CD4-positive, alpha-beta memory T cell (primary cell): Measurements from ENCODE around the gene OTOR. TPM values are rescaled to one million over a fixed set of nuclear protein-coding genes. Genes with fewer than 3 reads are reported as not detected.

ENCODE experiments used
- CTCF ChIA-PET: fragments of 350-600 bp; sonication (Branson Sonifier 250); formaldehyde crosslinking; loops from one replicate; lab custom pipeline; 2021; ENCODE audit warnings: inconsistent platforms; ENCODE audit not compliant: partially characterized antibody; lab: Charles Lee
- POLR2A ChIA-PET: fragments of 350-600 bp; sonication (Branson Sonifier 250); formaldehyde crosslinking; loops from one replicate; lab custom pipeline; 2021; ENCODE audit not compliant: partially characterized antibody; lab: Charles Lee
- DNase-seq, 5 donors: peaks; one replicate each; pipeline versions ENCODE4 v3.0.0 to v3.0.0-alpha.2; 2020 to 2022; ENCODE audit warnings: mixed read lengths in 1 of 5
- H3K27ac ChIP-seq: one replicate; pipeline ENCODE4 v1.7.0; 2013; ENCODE audit warnings: low read depth, low read length
- H3K27me3 ChIP-seq: 2 replicates; pipeline ENCODE4 v1.7.0; 2013; ENCODE audit warnings: mild to moderate bottlenecking, low read length, moderate library complexity; ENCODE audit not compliant: insufficient read depth
- H3K36me3 ChIP-seq: 2 replicates; pipeline ENCODE4 v1.7.0; 2013; ENCODE audit warnings: mild to moderate bottlenecking, low read length, moderate library complexity; ENCODE audit not compliant: insufficient read depth
- H3K4me1 ChIP-seq: 2 replicates; pipeline ENCODE4 v1.7.0; 2013; ENCODE audit warnings: mild to moderate bottlenecking, low read length, moderate library complexity; ENCODE audit not compliant: insufficient read depth
- H3K4me3 ChIP-seq, 2 donors: one replicate each; pipeline ENCODE4 v1.7.0; 2013; ENCODE audit warnings: low read length in 2 of 2, mild to moderate bottlenecking in 1 of 2
- H3K9me3 ChIP-seq, 2 donors: one replicate each; pipeline ENCODE4 v1.7.0; 2013; ENCODE audit warnings: low read length in 2 of 2, control low read depth in 1 of 2; ENCODE audit not compliant: control insufficient read depth in 1 of 2
- H3K27ac Mint-ChIP-seq, 7 donors: one replicate each; pipeline ENCODE4 v1.8.0; 2020 to 2021; ENCODE audit warnings: mixed read lengths in 7 of 7, mild to moderate bottlenecking in 6 of 7, inconsistent platforms in 3 of 7, moderate library complexity in 3 of 7
- H3K27me3 Mint-ChIP-seq, 2 donors: one replicate each; pipeline ENCODE4 v1.8.0; 2020 to 2021; ENCODE audit warnings: mixed read lengths in 2 of 2
- H3K36me3 Mint-ChIP-seq, 2 donors: one replicate each; pipeline ENCODE4 v1.8.0; 2020 to 2021; ENCODE audit warnings: mixed read lengths in 2 of 2, inconsistent platforms in 1 of 2, mild to moderate bottlenecking in 1 of 2
- H3K4me1 Mint-ChIP-seq, 4 donors: one replicate each; pipeline ENCODE4 v1.8.0; 2020 to 2021; ENCODE audit warnings: mixed read lengths in 4 of 4, mild to moderate bottlenecking in 1 of 4
- H3K4me3 Mint-ChIP-seq, 8 donors: one replicate each; pipeline ENCODE4 v1.8.0; 2020 to 2021; ENCODE audit warnings: mixed read lengths in 8 of 8, mild to moderate bottlenecking in 7 of 8, moderate library complexity in 6 of 8, inconsistent platforms in 3 of 8
- H3K9me3 Mint-ChIP-seq, 8 donors: one replicate each; pipeline ENCODE4 v1.8.0; 2020 to 2021; ENCODE audit warnings: mixed read lengths in 8 of 8, mild to moderate bottlenecking in 5 of 8, inconsistent platforms in 3 of 8, moderate library complexity in 1 of 8
- intact Hi-C: fragments of 100-400 bp; cut with micrococcal nuclease; formaldehyde crosslinking; loops from one replicate; pipeline ENCODE4 v1.15.1; 2023
- polyA plus RNA-seq, 2 donors: library from polyadenylated mRNA; unstranded; fragments of 300-500 nt; fragmentation: Illumina TruSeq; gene quantifications; one replicate each; pipeline ENCODE4 v1.2.3, GENCODE V29; 2021
- total RNA-seq, 2 experiments: library from RNA; stranded (reverse); gene quantifications; one replicate each; pipeline ENCODE4 v1.2.3, GENCODE V29; 2021

Gene OTOR
- total and polyA plus RNA-seq, 4 experiments from 2014 or later: not detected

DNA sequence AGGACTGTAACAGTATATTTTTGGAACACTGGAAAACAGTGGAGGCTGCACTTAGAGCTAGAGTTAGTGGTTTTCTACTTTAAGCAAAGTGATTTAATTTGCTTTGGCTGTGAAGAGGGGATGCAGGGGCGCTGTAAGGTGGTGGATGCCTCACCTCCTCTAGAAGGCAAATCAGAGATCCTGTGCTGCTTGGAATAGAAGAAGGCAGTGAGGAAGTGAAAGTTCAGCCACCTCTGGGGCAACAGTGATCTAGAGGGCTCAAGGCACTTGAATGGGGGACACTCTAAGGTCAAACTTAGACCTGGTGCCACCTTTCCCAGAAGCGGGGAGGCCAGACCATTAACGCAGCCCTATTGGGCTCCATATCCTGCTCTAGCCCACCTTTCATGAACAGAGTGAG is 37.4 kb upstream of the OTOR start:
- H3K27ac ChIP-seq: no peak overlapping the region
- H3K4me3 ChIP-seq: no peak overlapping the region
- Mint-ChIP-seq H3K36me3 (no peaks in the 10 kb centered on the region), H3K27ac (no peak overlapping the region), H3K4me1 (peaks cover 23 to 37% (median 31%) of the 10 kb centered on the region in 4 donors), H3K9me3 (no peaks in the 10 kb centered on the region), H3K4me3 (peak overlapping the region in 1 of 8 donors; percentile 43), H3K27me3 (peaks cover 3% of the 10 kb centered on the region in 2 donors)
- POLR2A ChIA-PET: interaction anchor here (1.0 kb wide), 1 partner anchor 19 kb away, joined by 3 read pairs; the partner anchor contains the start of gene SNRPB2
- CTCF ChIA-PET: no interaction called here
- H3K4me1 ChIP-seq: peaks cover 30% of the 10 kb centered on the region
- H3K27me3 ChIP-seq: no peaks in the 10 kb centered on the region
- H3K9me3 ChIP-seq: no peaks in the 10 kb centered on the region
- DNase-seq: no peak
- no peaks in the 10 kb centered on the region for H3K36me3 ChIP-seq
- intact Hi-C loops: no loop called here

DNA sequence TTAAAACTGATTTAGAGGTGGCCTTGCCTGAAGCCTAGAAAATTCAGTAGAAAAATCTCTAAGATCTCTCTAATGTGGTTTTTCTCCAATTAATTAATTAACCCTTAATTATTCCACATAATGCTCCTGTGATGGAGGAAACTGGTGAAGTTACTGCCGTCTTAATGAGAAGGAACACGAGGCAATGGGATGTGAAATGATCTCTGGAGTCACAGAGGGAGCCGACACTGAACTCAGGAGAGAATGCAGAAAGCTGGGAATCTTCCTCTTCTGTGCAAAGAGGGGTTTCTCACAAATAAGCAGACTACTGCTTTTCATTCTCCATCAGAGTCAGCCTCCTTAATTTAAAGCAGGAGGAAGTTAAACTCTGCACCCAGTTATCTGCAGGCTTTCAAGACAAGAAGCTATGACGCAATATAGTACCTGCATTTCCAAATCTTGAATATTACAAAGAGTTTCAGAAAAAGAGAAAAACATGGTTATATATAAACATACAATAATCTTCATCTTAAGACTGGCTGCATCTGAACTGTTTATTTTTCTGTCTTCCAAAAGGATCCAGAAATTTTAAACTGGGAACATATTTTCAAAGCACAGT is 36.4 kb upstream of the OTOR start:
- Histone ChIP-seq H3K27me3 (no peaks in the 10 kb centered on the region), H3K9me3 (no peaks in the 10 kb centered on the region), H3K4me3 (no peak overlapping the region), H3K36me3 (no peaks in the 10 kb centered on the region), H3K4me1 (peaks cover 30% of the 10 kb centered on the region), H3K27ac (no peak overlapping the region)
- no peak overlapping the region for H3K27ac Mint-ChIP-seq
- H3K27me3 Mint-ChIP-seq: peaks cover 6 to 9% of the 10 kb centered on the region in 2 donors
- ChIA-PET CTCF (no interaction called here), POLR2A (no interaction called here)
- no peak for DNase-seq
- no peak overlapping the region for H3K4me3 Mint-ChIP-seq
- intact Hi-C loops: no loop called here
- H3K9me3 Mint-ChIP-seq: no peaks in the 10 kb centered on the region
- H3K36me3 Mint-ChIP-seq: no peaks in the 10 kb centered on the region
- H3K4me1 Mint-ChIP-seq: peaks cover 23 to 37% (median 31%) of the 10 kb centered on the region in 4 donors

DNA sequence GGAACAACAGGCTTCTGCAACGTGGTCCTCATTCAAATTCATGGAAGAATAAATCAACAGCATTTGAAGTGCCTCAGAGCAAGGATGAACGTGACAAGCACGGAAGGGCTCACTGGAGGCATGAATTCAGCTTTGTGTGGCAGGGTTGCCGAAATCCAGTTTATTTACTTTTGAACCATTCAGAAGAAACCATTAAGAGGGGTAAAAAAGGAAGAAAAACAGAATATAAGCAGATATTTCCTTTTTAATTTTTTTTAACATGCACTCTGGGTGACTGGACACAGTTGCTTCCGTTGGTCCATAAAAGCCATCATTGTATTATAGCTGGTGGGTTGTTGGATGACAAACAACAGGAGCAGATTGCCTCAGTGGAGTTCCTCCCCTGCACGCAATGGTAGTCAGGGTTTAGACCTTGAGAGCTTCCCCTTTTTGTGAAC is 35.6 kb upstream of the OTOR start:
- no peak for DNase-seq
- H3K4me1 ChIP-seq: peaks cover 28% of the 10 kb centered on the region
- Mint-ChIP-seq H3K36me3 (no peaks in the 10 kb centered on the region), H3K9me3 (no peaks in the 10 kb centered on the region), H3K27me3 (peaks cover 6 to 9% of the 10 kb centered on the region in 2 donors), H3K4me1 (peaks cover 22 to 35% (median 29%) of the 10 kb centered on the region in 4 donors), H3K4me3 (no peak overlapping the region), H3K27ac (no peak overlapping the region)
- H3K9me3 ChIP-seq: no peaks in the 10 kb centered on the region
- H3K4me3 ChIP-seq: no peak overlapping the region
- POLR2A ChIA-PET: no interaction called here
- no peaks in the 10 kb centered on the region for H3K27me3 ChIP-seq
- no peaks in the 10 kb centered on the region for H3K36me3 ChIP-seq
- CTCF ChIA-PET: no interaction called here
- intact Hi-C loops: no loop called here
- H3K27ac ChIP-seq: no peak overlapping the region

DNA sequence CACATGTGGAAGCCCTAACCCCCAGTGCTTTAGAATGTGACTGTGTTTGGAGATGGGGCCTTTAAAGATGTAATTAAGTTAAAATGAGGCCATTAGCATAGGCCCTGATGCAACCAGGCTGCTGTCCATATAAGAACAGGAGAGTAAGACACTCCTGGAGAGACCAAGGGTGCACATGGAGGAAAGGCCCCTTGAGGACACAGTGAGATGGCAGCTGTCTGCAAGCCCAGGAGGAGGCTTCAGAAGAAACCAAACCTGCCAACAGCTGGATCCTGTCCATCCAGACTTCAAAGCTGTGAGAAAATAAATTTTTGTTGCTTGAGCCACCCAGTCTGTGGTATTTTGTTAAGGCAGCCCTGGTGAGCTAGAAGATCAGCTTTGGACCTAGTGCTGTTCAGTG is 35.1 kb upstream of the OTOR start:
- H3K4me1 Mint-ChIP-seq: peaks cover 16 to 30% (median 23%) of the 10 kb centered on the region in 4 donors
- intact Hi-C loops: no loop called here
- no peaks in the 10 kb centered on the region for H3K9me3 Mint-ChIP-seq
- Histone ChIP-seq H3K4me3 (no peak overlapping the region), H3K4me1 (peaks cover 23% of the 10 kb centered on the region), H3K9me3 (no peaks in the 10 kb centered on the region), H3K36me3 (no peaks in the 10 kb centered on the region), H3K27ac (no peak overlapping the region), H3K27me3 (no peaks in the 10 kb centered on the region)
- ChIA-PET CTCF (interaction anchor here (1.1 kb wide), 1 partner anchor 11 kb away, joined by 3 read pairs; no protein-coding TSS in a partner anchor), POLR2A (no interaction called here)
- no peak overlapping the region for H3K4me3 Mint-ChIP-seq
- DNase-seq: no peak
- H3K27me3 Mint-ChIP-seq: peaks cover 9 to 10% of the 10 kb centered on the region in 2 donors
- no peaks in the 10 kb centered on the region for H3K36me3 Mint-ChIP-seq
- H3K27ac Mint-ChIP-seq: no peak overlapping the region

DNA sequence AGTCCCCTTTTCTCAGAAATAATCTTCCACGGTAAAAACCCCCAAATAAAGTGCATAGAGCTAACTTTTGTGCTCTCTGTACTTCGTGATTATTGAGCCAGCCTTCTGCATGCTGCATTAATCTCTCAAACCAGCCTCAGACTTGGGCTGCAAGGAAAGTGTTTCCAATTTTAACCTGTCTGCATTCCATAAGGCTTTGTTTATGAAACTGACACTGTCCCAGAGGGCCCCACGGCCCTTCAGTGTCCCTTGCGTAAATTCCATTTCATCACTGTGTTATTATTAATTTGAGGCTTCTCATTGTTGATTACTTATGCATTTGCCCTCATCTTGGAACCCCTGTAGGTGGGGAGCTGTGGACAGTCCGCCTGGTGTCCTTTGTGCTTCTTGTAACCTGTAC is 33.9 kb upstream of the OTOR start:
- Mint-ChIP-seq H3K4me1 (peaks cover 7 to 18% (median 12%) of the 10 kb centered on the region in 4 donors), H3K4me3 (no peak overlapping the region), H3K27ac (no peak overlapping the region), H3K9me3 (no peaks in the 10 kb centered on the region), H3K27me3 (peaks cover 11 to 17% of the 10 kb centered on the region in 2 donors), H3K36me3 (no peaks in the 10 kb centered on the region)
- no peaks in the 10 kb centered on the region for H3K9me3 ChIP-seq
- intact Hi-C loops: no loop called here
- H3K27ac ChIP-seq: no peak overlapping the region
- ChIA-PET CTCF (no interaction called here), POLR2A (no interaction called here)
- H3K4me1 ChIP-seq: peaks cover 11% of the 10 kb centered on the region
- DNase-seq: no peak
- no peaks in the 10 kb centered on the region for H3K27me3 ChIP-seq
- H3K36me3 ChIP-seq: no peaks in the 10 kb centered on the region
- H3K4me3 ChIP-seq: no peak overlapping the region

DNA sequence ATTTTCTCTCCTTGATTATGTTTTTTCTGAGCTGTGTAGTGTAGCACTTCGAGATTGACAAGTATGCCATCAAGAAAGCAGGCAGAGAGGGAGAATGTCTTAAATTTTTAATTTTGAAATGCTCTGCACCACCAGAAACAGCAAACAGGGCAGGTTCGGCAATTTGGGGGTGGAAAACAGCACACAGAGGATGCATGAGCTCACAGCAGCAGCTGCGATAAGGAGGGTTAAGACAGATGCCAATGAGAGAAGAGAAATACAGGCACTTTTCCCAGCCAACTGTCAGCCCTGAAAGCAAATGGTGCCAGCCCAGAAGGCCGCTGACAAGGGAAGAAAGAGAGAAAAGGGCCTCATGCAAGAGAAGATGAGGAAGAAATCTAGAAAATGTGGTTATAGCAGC is 33.4 kb upstream of the OTOR start:
- Mint-ChIP-seq H3K36me3 (no peaks in the 10 kb centered on the region), H3K9me3 (no peaks in the 10 kb centered on the region), H3K4me3 (no peak overlapping the region), H3K4me1 (peaks cover 4 to 13% (median 7%) of the 10 kb centered on the region in 4 donors), H3K27ac (no peak overlapping the region), H3K27me3 (peaks cover 11 to 17% of the 10 kb centered on the region in 2 donors)
- peaks cover 6% of the 10 kb centered on the region for H3K4me1 ChIP-seq
- no peak for DNase-seq
- no peaks in the 10 kb centered on the region for H3K36me3 ChIP-seq
- intact Hi-C loops: no loop called here
- H3K9me3 ChIP-seq: no peaks in the 10 kb centered on the region
- no peak overlapping the region for H3K4me3 ChIP-seq
- no peaks in the 10 kb centered on the region for H3K27me3 ChIP-seq
- ChIA-PET POLR2A (no interaction called here), CTCF (no interaction called here)
- H3K27ac ChIP-seq: no peak overlapping the region

DNA sequence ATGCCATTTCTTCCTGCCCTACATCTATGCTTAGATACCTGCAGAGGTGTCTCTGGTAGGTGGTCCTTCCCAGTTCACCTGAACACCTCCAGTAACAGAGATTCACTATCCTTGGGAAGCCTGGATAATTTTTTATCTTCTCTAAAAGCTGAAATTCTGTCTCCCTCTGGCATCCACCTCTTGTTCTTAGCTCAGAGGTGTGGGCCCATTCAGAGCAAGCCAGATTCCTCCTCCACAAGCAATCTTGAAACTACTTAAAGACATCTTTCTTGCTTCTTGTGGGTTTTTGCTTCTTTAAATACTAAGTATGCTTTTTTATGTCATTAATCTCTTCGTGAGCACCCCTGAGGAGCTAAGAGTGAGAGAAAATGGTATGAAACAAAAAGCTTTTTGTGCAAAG is 28.7 kb upstream of the OTOR start:
- CTCF ChIA-PET: no interaction called here
- H3K4me3 Mint-ChIP-seq: no peak overlapping the region
- Histone ChIP-seq H3K4me3 (no peak overlapping the region), H3K4me1 (no peaks in the 10 kb centered on the region), H3K36me3 (no peaks in the 10 kb centered on the region), H3K27me3 (peaks cover 4% of the 10 kb centered on the region), H3K9me3 (no peaks in the 10 kb centered on the region), H3K27ac (no peak overlapping the region)
- H3K36me3 Mint-ChIP-seq: no peaks in the 10 kb centered on the region
- no peak for DNase-seq
- POLR2A ChIA-PET: no interaction called here
- H3K4me1 Mint-ChIP-seq: no peaks in the 10 kb centered on the region
- H3K9me3 Mint-ChIP-seq: peaks cover 0 to 2% (median 0%) of the 10 kb centered on the region in 8 donors
- no peak overlapping the region for H3K27ac Mint-ChIP-seq
- intact Hi-C loops: no loop called here
- H3K27me3 Mint-ChIP-seq: peaks cover 22 to 34% of the 10 kb centered on the region in 2 donors
